ENCODE results near the gene KRT77. TPM values are rescaled to one million over a fixed set of nuclear protein-coding genes. Genes with fewer than 3 reads are reported as not detected.
"Not testable (repeated sequence)": the region's sequence is repeated elsewhere in the genome, so short reads cannot be mapped to it uniquely, and the experiment has no call there.

Gene KRT77
- not detected for total RNA-seq

DNA sequence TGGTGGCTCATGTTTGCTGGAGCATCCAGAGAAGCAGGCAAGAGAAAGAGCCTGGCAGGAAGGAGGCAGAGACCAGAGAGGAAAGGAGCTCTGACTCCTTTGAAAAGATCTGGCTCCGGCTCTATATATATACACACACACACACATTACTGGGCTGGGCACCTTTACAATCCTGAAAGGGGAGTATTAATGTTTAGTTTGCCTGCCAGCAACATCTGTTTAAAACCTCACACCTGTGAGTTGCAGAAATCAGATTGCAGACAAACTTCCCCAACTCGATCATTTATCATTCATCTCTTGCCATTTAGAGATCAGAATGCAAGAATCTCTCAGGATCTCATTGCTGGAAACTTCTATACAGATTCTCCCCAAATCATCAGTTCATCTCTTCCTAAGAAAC lies at the start of gene KRT77:
Gene KRT77 (minus strand): TSS at position 101 of the 400 bp plus-strand sequence. CDS start 90 bp downstream, at position 11.
- Mint-ChIP-seq H3K4me3 (no peak within 1 kb of the TSS), H3K9me3 (no peaks in the 10 kb centered on the region), H3K4me1 (ENCODE audit: low read depth in 2 of 2) (peaks cover 13% of the 10 kb centered on the region in 2 donors), H3K27me3 (peaks cover 9 to 11% of the 10 kb centered on the region in 2 donors), H3K27ac (no peak within 1 kb of the TSS), H3K36me3 (no peaks in the 10 kb centered on the region)
- DNase-seq (ENCODE audit: low spot score) (no peak), ATAC-seq (no peak)

DNA sequence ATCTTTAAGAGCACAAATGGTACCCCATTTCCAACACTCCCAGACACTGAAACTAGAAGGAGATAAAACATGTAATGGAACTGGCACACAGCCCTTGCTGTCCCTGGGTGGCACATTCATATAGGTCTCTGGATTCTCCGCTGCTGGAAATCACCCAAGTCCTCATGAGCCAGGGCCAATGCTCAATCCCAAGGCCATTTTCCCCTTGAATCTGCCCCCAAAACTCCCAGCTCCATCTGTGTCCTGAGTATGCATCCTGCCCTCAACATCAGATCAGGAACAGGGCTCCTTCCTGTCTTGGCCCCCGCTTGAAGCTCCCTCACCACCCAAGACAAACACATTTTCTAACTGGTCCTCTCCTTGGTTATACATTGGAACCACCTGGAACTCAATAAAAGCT lies 49.2 kb upstream of the KRT77 start:
- Mint-ChIP-seq H3K9me3 (no peaks in the 10 kb centered on the region), H3K27ac (no peak overlapping the region), H3K27me3 (peaks cover 10 to 19% of the 10 kb centered on the region in 2 donors), H3K4me3 (no peak overlapping the region), H3K4me1 (ENCODE audit: low read depth in 2 of 2) (no peaks in the 10 kb centered on the region), H3K36me3 (no peaks in the 10 kb centered on the region)
- ATAC-seq, result no peak
- no peak for DNase-seq (ENCODE audit: low spot score)

DNA sequence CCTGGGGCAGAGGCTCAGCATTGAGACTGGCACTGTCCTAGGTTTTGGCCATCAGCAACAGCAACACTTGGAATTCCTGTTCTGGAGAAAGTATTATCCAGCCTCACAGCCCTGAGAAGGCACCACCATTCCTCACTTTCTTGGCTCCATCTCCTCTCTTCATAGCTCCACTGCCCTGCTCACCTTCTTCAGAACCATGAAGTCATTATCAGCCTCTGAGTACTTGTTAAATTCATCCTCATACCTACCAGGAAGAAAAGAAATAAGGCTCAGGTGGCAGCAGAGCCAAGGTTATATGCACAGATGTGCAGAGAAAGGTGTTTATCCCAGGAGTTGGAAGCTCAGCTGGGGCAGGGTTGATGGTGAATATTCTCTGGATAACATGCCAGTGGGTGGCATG lies 48.5 kb upstream of the KRT77 start:
- H3K4me1 Mint-ChIP-seq (ENCODE audit: low read depth in 2 of 2), result no peaks in the 10 kb centered on the region
- no peak for ATAC-seq

DNA sequence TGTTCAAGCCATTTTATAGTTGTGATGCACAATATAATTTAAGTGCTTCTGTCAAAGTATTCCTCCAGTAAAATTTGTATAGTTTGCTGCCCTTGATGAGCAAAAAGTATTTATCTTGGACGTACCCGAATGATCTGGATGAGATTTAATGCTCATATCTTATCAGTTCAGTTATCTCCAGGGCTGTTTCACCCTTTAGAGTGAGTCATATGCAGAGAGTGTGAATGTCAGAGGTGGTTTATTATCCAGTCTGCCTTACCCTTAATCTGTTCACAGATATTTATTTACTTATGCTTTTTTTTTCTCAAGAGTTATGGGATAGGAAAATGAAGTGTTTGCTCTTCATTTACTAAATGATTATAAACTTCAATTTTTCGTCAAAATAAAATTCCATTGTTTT lies 47.2 kb upstream of the KRT77 start:
- not testable (repeated sequence) for DNase-seq (ENCODE audit: low spot score); H3K4me3 Mint-ChIP-seq; ATAC-seq; H3K36me3 Mint-ChIP-seq; H3K27ac Mint-ChIP-seq; H3K9me3 Mint-ChIP-seq; H3K4me1 Mint-ChIP-seq (ENCODE audit: low read depth in 2 of 2)
- peaks cover 13 to 19% of the 10 kb centered on the region in 2 donors for H3K27me3 Mint-ChIP-seq

More for the DNA sequence above, 48.5 kb upstream of the KRT77 start:
- Mint-ChIP-seq H3K27me3 (peaks cover 10 to 19% of the 10 kb centered on the region in 2 donors), H3K9me3 (no peaks in the 10 kb centered on the region), H3K4me3 (no peak overlapping the region), H3K36me3 (no peaks in the 10 kb centered on the region), H3K27ac (no peak overlapping the region)
- no peak for DNase-seq (ENCODE audit: low spot score)

DNA sequence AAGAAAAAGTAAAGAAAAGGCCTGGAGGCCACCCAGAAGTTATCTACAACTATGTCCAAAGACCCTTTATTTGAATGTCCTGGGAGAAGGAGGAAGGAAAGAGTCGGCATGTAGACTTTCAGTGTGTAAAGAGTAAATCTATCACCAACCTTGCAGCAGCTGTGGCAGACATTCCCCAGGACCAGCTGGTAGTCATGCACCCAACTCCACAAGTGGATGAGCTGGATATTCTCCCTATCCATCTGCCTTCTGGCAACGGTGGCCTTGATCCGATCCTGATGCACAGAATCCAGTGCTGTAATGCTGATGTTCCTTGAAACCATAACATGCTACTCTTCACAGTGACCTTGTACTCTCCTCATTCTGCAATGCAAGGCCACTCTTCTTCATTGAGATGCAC lies 46.5 kb upstream of the KRT77 start:
- ATAC-seq, result no peak
- no peak overlapping the region for H3K4me3 Mint-ChIP-seq
- no peaks in the 10 kb centered on the region for H3K36me3 Mint-ChIP-seq
- H3K4me1 Mint-ChIP-seq (ENCODE audit: low read depth in 2 of 2), result no peaks in the 10 kb centered on the region
- no peak for DNase-seq (ENCODE audit: low spot score)
- H3K9me3 Mint-ChIP-seq, result no peaks in the 10 kb centered on the region
- no peak overlapping the region for H3K27ac Mint-ChIP-seq
- peaks cover 16 to 22% of the 10 kb centered on the region in 2 donors for H3K27me3 Mint-ChIP-seq

DNA sequence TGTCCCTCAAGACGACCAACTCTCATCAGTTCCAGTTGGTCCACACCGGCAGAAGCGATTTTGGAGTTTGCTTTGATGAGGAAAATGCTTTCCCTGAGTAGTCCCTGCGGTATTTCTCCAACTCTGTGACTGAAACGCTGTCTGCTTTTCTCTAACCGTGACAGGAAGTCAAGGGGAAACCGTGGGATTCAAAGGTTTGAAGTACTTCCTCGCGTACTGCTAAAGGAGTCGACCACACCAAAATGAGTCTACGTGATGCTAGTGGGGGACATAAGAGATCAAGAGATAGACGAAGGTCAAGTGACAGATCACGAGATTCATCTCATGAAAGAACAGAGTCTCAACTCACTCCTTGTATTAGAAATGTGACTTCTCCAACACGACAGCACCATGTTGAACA lies 45.3 kb upstream of the KRT77 start:
- H3K4me3 Mint-ChIP-seq, result no peak overlapping the region
- ATAC-seq (no peak), DNase-seq (ENCODE audit: low spot score) (no peak)
- no peaks in the 10 kb centered on the region for H3K9me3 Mint-ChIP-seq
- H3K4me1 Mint-ChIP-seq (ENCODE audit: low read depth in 2 of 2), result no peaks in the 10 kb centered on the region
- H3K36me3 Mint-ChIP-seq, result no peaks in the 10 kb centered on the region
- H3K27me3 Mint-ChIP-seq, result peaks cover 20 to 33% of the 10 kb centered on the region in 2 donors
- no peak overlapping the region for H3K27ac Mint-ChIP-seq

DNA sequence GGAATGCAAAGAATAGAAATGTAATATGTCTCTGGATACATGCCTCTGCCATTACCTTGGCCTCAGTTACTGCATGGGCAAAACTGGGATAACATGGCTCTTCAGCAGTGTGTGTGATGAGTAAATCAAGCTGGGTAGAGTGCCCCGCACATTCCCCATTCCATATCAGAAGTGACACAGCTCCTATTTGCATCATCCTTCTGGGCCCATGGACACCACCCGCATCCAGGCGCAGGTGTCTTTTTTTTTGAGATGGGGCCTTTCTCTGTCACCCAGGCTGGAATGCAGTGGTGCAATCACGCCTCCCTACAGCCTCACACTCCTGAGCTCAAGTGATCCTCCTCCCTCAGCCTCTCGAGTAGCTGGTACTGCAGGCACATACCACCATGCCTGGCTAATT lies 42.2 kb upstream of the KRT77 start:
- Mint-ChIP-seq H3K4me3 (no peak overlapping the region), H3K4me1 (ENCODE audit: low read depth in 2 of 2) (no peaks in the 10 kb centered on the region), H3K27me3 (peaks cover 23 to 32% of the 10 kb centered on the region in 2 donors), H3K36me3 (no peaks in the 10 kb centered on the region), H3K9me3 (no peaks in the 10 kb centered on the region), H3K27ac (no peak overlapping the region)
- no peak for ATAC-seq
- no peak for DNase-seq (ENCODE audit: low spot score)

DNA sequence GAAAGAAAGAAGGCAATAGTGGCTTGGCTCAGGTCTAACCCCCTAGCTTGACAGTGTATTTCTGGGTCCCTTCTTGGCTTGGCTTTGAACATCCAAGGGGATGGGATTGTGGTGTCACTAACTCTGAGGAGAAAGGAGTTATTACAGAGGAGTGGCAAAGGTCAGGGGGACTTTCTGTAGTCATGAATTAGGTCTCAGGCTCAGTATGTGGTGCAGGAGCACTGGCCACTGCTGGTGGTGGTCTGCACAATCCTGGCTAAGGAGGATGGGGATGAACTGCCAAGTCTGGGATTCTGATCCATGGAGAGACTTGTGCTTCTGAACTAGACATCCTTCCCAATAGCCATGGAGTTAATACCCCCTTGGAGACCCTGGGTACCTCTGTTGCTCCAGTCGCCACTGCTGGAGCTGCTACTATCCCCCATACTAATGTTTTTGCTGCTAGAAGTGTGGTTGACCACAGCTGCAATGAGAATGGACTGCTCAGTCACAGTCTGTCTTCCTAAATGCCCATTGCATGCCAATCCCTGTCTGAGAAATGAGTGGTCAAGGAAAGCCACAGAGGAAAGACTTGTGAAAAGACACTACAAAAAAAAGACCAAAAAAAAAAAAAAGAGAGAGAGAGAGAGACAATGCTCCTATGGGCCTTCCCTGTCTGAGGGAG lies 41.3 kb upstream of the KRT77 start:
- H3K36me3 Mint-ChIP-seq, result no peaks in the 10 kb centered on the region
- H3K9me3 Mint-ChIP-seq, result no peaks in the 10 kb centered on the region
- no peak overlapping the region for H3K4me3 Mint-ChIP-seq
- DNase-seq (ENCODE audit: low spot score) (no peak), ATAC-seq (no peak)
- no peaks in the 10 kb centered on the region for H3K4me1 Mint-ChIP-seq (ENCODE audit: low read depth in 2 of 2)
- peaks cover 24 to 36% of the 10 kb centered on the region in 2 donors for H3K27me3 Mint-ChIP-seq
- peak overlapping the region in 1 of 2 donors; percentile 27 for H3K27ac Mint-ChIP-seq

DNA sequence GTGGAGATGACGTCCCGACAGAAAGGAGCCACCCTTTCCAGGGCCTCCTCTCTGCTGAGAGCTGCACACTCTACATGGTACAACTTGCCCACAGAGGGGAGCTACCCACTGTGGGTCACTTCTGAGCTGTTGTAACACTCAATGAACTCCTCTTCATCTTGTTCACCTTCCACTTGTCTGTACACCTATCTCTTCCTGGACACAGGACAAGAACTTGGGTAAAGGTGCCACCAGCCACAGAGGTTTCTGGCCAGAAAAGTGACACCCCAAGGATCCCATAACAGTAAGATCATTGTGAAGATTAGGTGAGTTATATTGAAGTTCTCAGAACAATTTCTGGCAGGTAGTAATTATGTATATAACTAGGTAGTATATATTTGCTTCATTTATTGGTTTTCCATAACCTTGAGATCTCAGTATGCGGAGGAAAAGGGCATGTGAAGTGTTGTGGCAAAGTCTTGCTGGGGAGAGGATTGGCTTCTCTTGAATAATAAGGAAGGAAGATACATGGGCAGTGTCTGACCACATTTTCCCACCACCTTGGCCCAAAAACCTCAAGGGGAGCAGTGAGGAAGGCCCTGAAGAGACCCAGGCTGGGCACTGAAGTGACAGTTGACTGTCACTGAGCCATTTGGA lies 39.6 kb upstream of the KRT77 start:
- DNase-seq (ENCODE audit: low spot score) (no peak), ATAC-seq (no peak)

DNA sequence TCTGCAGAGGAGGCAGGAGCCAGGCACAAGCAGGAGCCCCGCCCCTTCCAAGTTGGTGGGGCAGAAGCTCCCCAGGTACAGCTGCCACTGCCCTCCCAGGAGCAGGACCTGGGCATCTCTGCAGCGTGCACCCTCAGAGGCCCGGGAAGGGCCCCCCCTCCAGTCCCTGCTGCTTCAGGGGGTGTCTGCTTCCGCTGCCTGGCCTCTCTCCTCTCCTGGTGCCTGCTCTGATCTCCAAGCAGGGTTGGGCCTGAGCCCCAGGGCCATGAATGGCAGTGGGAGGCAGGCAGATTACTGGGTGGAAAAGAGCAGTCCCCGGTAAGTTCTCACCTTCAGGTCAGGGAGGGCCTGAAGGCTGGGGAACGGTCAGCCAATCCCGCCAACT lies 38.9 kb upstream of the KRT77 start:
- no peaks in the 10 kb centered on the region for H3K9me3 Mint-ChIP-seq
- no peak for ATAC-seq
- peaks cover 16 to 29% of the 10 kb centered on the region in 2 donors for H3K27me3 Mint-ChIP-seq
- no peak for DNase-seq (ENCODE audit: low spot score)
- H3K4me1 Mint-ChIP-seq (ENCODE audit: low read depth in 2 of 2), result no peaks in the 10 kb centered on the region
- H3K27ac Mint-ChIP-seq, result no peak overlapping the region
- no peak overlapping the region for H3K4me3 Mint-ChIP-seq
- no peaks in the 10 kb centered on the region for H3K36me3 Mint-ChIP-seq

More for the DNA sequence above, 39.6 kb upstream of the KRT77 start:
- Mint-ChIP-seq H3K4me3 (no peak overlapping the region), H3K27me3 (peaks cover 16 to 29% of the 10 kb centered on the region in 2 donors), H3K27ac (no peak overlapping the region), H3K36me3 (no peaks in the 10 kb centered on the region), H3K9me3 (no peaks in the 10 kb centered on the region), H3K4me1 (ENCODE audit: low read depth in 2 of 2) (no peaks in the 10 kb centered on the region)

DNA sequence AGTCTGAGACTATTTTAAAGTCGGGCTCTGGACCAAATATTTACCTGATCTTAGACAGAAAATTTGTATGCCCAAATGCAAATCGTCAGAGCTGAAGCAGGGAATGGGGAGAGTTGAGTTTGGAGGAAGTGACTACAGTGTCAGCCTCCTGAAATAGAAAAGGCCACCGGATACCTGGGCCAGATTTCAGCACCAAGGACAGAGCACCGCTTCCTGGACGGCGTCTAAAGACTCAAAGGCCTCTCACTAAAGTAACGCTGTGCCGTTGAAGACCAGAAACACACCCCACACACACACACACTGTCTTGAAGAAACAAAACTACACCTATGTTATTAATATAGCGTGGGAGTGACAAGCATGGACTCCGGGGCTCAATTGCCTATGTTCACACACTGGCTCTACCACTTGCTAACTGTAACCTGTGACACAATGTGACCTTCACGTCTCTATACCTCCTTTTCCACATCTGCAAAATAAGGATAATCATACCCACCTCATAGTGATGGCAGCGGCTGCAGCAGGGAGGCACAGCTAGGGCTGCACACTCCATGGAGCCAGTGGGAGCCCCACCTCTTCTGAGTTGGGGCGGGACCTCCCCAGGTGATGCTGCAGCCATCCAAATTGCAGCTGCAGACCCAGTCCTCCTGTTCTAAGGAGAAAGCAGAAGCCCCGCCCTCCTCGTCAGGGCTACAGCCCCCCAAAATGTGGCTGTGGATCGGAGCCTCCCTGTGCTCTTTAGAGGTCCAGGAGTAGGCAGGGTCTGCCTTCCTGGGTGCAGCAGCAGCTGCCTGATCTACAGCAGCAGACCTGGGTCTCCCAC lies 38.3 kb upstream of the KRT77 start:
- H3K36me3 Mint-ChIP-seq, result no peaks in the 10 kb centered on the region
- no peak overlapping the region for H3K27ac Mint-ChIP-seq
- ATAC-seq, result peak in 1 of 2 donors; percentile 57
- no peaks in the 10 kb centered on the region for H3K4me1 Mint-ChIP-seq (ENCODE audit: low read depth in 2 of 2)
- no peak overlapping the region for H3K4me3 Mint-ChIP-seq
- H3K27me3 Mint-ChIP-seq, result peaks cover 16 to 29% of the 10 kb centered on the region in 2 donors
- no peaks in the 10 kb centered on the region for H3K9me3 Mint-ChIP-seq
- DNase-seq (ENCODE audit: low spot score), result peak; percentile 69

DNA sequence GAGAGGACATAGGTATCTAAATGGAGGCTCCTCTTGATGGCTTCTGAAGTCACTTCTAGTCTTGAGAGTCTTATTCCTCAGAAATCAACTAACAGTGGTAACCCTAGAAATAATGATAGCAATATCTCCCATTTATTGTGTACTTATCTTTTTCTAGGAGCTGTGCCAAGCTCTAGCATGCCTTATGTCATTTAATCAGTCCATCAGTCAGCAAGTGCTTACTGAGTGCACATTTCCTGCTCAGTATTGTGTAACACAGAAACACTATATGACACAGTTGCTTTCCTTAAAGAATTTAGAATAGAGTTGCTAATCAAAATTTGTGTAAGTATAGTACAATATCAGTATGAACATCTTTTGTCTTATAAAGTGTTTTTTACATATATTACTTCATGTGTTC lies 37.3 kb upstream of the KRT77 start:
- ATAC-seq (no peak), DNase-seq (ENCODE audit: low spot score) (no peak)
- Mint-ChIP-seq H3K27me3 (peaks cover 14 to 29% of the 10 kb centered on the region in 2 donors), H3K27ac (no peak overlapping the region), H3K36me3 (no peaks in the 10 kb centered on the region), H3K9me3 (no peaks in the 10 kb centered on the region), H3K4me1 (ENCODE audit: low read depth in 2 of 2) (no peaks in the 10 kb centered on the region), H3K4me3 (no peak overlapping the region)

DNA sequence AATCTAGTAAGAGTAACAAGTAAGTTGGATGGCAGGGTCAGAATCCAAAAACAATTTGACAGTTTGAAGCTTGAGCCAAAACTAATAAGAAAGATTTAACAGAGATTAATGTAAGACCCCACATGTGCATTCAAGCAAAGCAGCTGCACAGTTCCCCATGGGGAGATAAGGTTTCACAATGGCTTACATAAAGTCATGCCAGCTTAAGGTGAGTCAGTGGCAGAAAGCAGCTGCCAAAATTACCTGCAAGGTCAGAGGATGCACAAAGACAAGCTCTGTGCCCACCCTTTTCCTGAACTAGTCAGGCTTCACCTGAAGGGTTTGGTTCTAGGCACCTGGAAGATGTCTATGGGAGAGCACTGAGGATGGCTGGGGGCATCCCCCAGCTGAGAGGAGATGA lies 36.6 kb upstream of the KRT77 start:
- peaks cover 14 to 28% of the 10 kb centered on the region in 2 donors for H3K27me3 Mint-ChIP-seq

More for the DNA sequence above, 36.6 kb upstream of the KRT77 start:
- no peaks in the 10 kb centered on the region for H3K4me1 Mint-ChIP-seq (ENCODE audit: low read depth in 2 of 2)
- no peaks in the 10 kb centered on the region for H3K9me3 Mint-ChIP-seq
- H3K4me3 Mint-ChIP-seq, result no peak overlapping the region
- H3K27ac Mint-ChIP-seq, result no peak overlapping the region
- DNase-seq (ENCODE audit: low spot score) (no peak), ATAC-seq (no peak)
- no peaks in the 10 kb centered on the region for H3K36me3 Mint-ChIP-seq

All from natural killer cell treated with Interleukin-12 subunit alpha and Interleukin-12 subunit beta and Interleukin-15 and Interleukin-18, amount 100 ng/mL, for 72 hours (primary cell).